Heart right ventricle (tissue), 16 donors: Measurements from ENCODE around the gene LMO7. TPM values are rescaled to one million over a fixed set of nuclear protein-coding genes. Genes with fewer than 3 reads are reported as not detected.
A peak's percentile ranks its signal among the peaks of the same experiment; 100 is the strongest.

Experiments used
- ATAC-seq, 8 donors: fragments of 200-7000 bp; cut with Tn5 transposase; one replicate each; pipeline ENCODE4 v1.9.1; 2020; ENCODE audit warnings: mild to moderate bottlenecking in 8 of 8, moderate library complexity in 8 of 8, moderate number of reproducible peaks in 1 of 8
- DNase-seq, 2 donors: peaks; one replicate each; pipeline ENCODE4 v3.0.0-alpha.2; 2020
- H3K27ac ChIP-seq, 10 donors: fragments of 200-600 bp; sonication (generic) in 2 of 10; one replicate each; pipeline versions ENCODE4 v1.5.0 to v1.8.0; 2020 to 2022; ENCODE audit warnings: mild to moderate bottlenecking in 3 of 10
- H3K27me3 ChIP-seq, 7 donors: fragments of 200-600 bp; one replicate each; pipeline ENCODE4 v1.8.0; 2021 to 2022; ENCODE audit warnings: mild to moderate bottlenecking in 2 of 7
- H3K36me3 ChIP-seq, 9 donors: fragments of 200-600 bp; sonication (generic) in 1 of 9; one replicate each; pipeline versions ENCODE4 v1.5.0 to v1.8.0; 2020 to 2022; ENCODE audit warnings: mild to moderate bottlenecking in 2 of 9
- H3K4me1 ChIP-seq, 9 donors: fragments of 200-600 bp; sonication (generic) in 1 of 9; one replicate each; pipeline versions ENCODE4 v1.5.0 to v1.8.0; 2020 to 2022; ENCODE audit warnings: mild to moderate bottlenecking in 4 of 9
- H3K4me3 ChIP-seq, 10 donors: fragments of 200-600 bp; sonication (generic) in 2 of 10; one replicate each; pipeline versions ENCODE4 v1.5.0 to v1.8.0; 2020 to 2022; ENCODE audit warnings: mild to moderate bottlenecking in 7 of 10, moderate library complexity in 2 of 10
- H3K9me3 ChIP-seq, 11 donors: fragments of 200-600 bp in 10 of 11; sonication (generic) in 2 of 11; one replicate each; pipeline versions ENCODE4 v1.5.0 to v1.8.0; 2013 to 2022; ENCODE audit warnings: mild to moderate bottlenecking in 2 of 11, control low read depth in 1 of 11, moderate library complexity in 1 of 11
- CTCF ChIP-seq, 9 donors: fragments of 200-600 bp; sonication (generic) in 2 of 9; IDR thresholded peaks; one replicate each; pipeline versions ENCODE4 v1.5.0 to v1.8.0; 2021 to 2022; ENCODE audit warnings: antibody characterized with exemption in 9 of 9, mild to moderate bottlenecking in 5 of 9, moderate library complexity in 1 of 9
- WGBS, 2 donors: extraction: QIAGEN DNeasy Blood & Tissue Kit; methylation state at CpG; one replicate each; pipeline ENCODE4 v1.1.7; 2013; ENCODE audit warnings: inconsistent platforms in 1 of 2; 5-methylcytosine and 5-hydroxymethylcytosine counted together
- intact Hi-C, 10 donors: fragments of 100-400 bp; cut with DNase I; formaldehyde crosslinking; loops; one replicate each; pipeline versions ENCODE4 v1.11.1 to v1.14.2; 2022
- long read RNA-seq, 3 donors: library from polyadenylated mRNA; unstranded; transcript quantifications; one replicate each; pipeline ENCODE4 v2.0.0, GENCODE V29; 2020 to 2021
- polyA plus RNA-seq, 2 donors: library from polyadenylated mRNA; stranded (reverse); fragments of 200-250 nt; gene quantifications; one replicate each; pipeline ENCODE4 v1.2.3, GENCODE V29; 2013
- total RNA-seq, 10 donors: library from RNA; stranded (reverse); fragmentation: NEBNext Ultra II Directional in 3 of 10; extraction: Animal tissue kit (Norgen Biotek cat#: 25700) in 3 of 10; gene quantifications; one replicate each; pipeline versions ENCODE4 v1.2.1 to v1.2.4, GENCODE V29; 2021 to 2023
- donor health status: Arrhythmogenic right ventricular cardiomyopathy.
- donor health status: ischemic (EF 13 %, LVEDD 7.1; RV severe dilation, severe dysfunction).
- donor health status: healthy with polysubstance abuse.
- donor health status: DM: no; HTN: yes; CAD: no.
- donor health status: DM: no; HTN: no; CAD: no.
- donor health status: ischemic (EF 25% LVEDD 6.9; RV normal size, moderate dysfunction).
- donor health status: ischemic (EF 25% LVEDD 5.7; RV mildly dilated, moderate dysfunction).
- donor health status: healthy.
- donor health status: DM: yes; HTN: yes; CAD: no.
- donor health status: Ischemic cardiomyopathy.
- donor health status: ischemic (EF 35%, LVEDD 5.7; RV mildly dilated, moderate dysfunction).
- donor health status: nonischemic (EF 11% LVEDD 7.7; RV severe dilation, severe dysfunction).
- donor health status: DM: yes; HTN: yes; CAD: no.
- donor health status: PGD.
- donor health status: ischemic (EF 29% LVEDD 5.4; RV normal size, mild dysfunction).
- donor health status: nonischemic (EF 23%, LVEDD 6.1; RV moderate dilation, normal function).

LMO7 gene
- total RNA-seq (100 to 1,000 TPM; 302 to 600 (median 511) TPM), polyA plus RNA-seq (100 to 1,000 TPM; 147 to 307 TPM)
- long read RNA-seq, donor 1, transcript LMO7-222 (2 exons, 599 nt), result major isoform, 7 of 97 reads
- long read RNA-seq, donor 1, partial matches to known transcripts, result 62 of 97 reads
- long read RNA-seq, donor 1, other reads (novel, unspliced or antisense), result 26 of 97 reads
- long read RNA-seq, donor 2, transcript LMO7-222 (2 exons, 599 nt), result major isoform, 5 of 99 reads
- long read RNA-seq, donor 2, partial matches to known transcripts, result 64 of 99 reads
- long read RNA-seq, donor 2, other reads (novel, unspliced or antisense), result 23 of 99 reads
- long read RNA-seq, donor 3, partial matches to known transcripts, result 201 of 254 reads
- long read RNA-seq, donor 3, other reads (novel, unspliced or antisense), result 53 of 254 reads

- no peak for TF ChIP-seq CTCF (IDR thresholded peaks at IDR 0.05)
- ATAC-seq (peak; percentile 62 to 89 (median 76)), DNase-seq (peak; percentile 37 to 61)
- H3K4me3 ChIP-seq, result peak within 1 kb of the TSS; percentile 50 to 77 (median 71)
- H3K27ac ChIP-seq, result peak within 1 kb of the TSS in 6 of 10 donors; percentile 41 to 71 (median 58)
- H3K9me3 ChIP-seq, result no peaks in the 10 kb centered on the region
- 0 to 1% methylated on average over 66 to 76 of the region's 76 CpGs for WGBS, 2 donors
- H3K27me3 ChIP-seq, result peaks cover 0 to 37% (median 0%) of the 10 kb centered on the region in 7 donors
- H3K4me1 ChIP-seq, result peaks cover 4 to 26% (median 8%) of the 10 kb centered on the region in 9 donors
- H3K36me3 ChIP-seq, result no peaks in the 10 kb centered on the region
- intact Hi-C loops, result no loop called here
Measured at GRCh38 chr13:75635828-75636435, at the start of gene LMO7. Gene LMO7 (plus strand): TSS chr13:75636330. CDS start chr13:75636658, 328 bp downstream.

GRCh38 chr13:75587679-75588078 is 48.5 kb upstream of the LMO7 start:
- intact Hi-C loops, result loop anchor here in 1 of 10 donors (5.0 kb wide), 1 partner anchor 590 kb away; no protein-coding TSS in a partner anchor
- Histone ChIP-seq H3K27me3 (no peaks in the 10 kb centered on the region), H3K27ac (no peak overlapping the region), H3K4me3 (no peak overlapping the region), H3K4me1 (no peaks in the 10 kb centered on the region), H3K9me3 (peaks cover 0 to 20% (median 0%) of the 10 kb centered on the region in 11 donors), H3K36me3 (peaks cover 0 to 58% (median 3%) of the 10 kb centered on the region in 9 donors)
- TF ChIP-seq CTCF (IDR thresholded peaks at IDR 0.05), result no peak
- WGBS, 2 donors, result 71 to 87% methylated on average over 1 of the region's 1 CpG
- DNase-seq (no peak), ATAC-seq (no peak)

GRCh38 chr13:75596657-75597182 is 39.4 kb upstream of the LMO7 start:
- H3K4me3 ChIP-seq, result no peak overlapping the region
- peaks cover 0 to 12% (median 0%) of the 10 kb centered on the region in 9 donors for H3K4me1 ChIP-seq
- no peak overlapping the region for H3K27ac ChIP-seq
- DNase-seq (no peak), ATAC-seq (no peak)
- H3K27me3 ChIP-seq, result no peaks in the 10 kb centered on the region
- H3K9me3 ChIP-seq, result peaks cover 0 to 6% (median 0%) of the 10 kb centered on the region in 11 donors
- H3K36me3 ChIP-seq, result peaks cover 0 to 45% (median 0%) of the 10 kb centered on the region in 9 donors
- no peak for TF ChIP-seq CTCF (IDR thresholded peaks at IDR 0.05)
- WGBS, 2 donors, result 41 to 52% methylated on average over 1 of the region's 1 CpG
- intact Hi-C loops, result no loop called here

GRCh38 chr13:75600371-75600770 is 35.8 kb upstream of the LMO7 start:
- Histone ChIP-seq H3K27me3 (no peaks in the 10 kb centered on the region), H3K36me3 (peaks cover 0 to 36% (median 0%) of the 10 kb centered on the region in 9 donors), H3K4me1 (peaks cover 0 to 12% (median 0%) of the 10 kb centered on the region in 9 donors), H3K9me3 (peaks cover 0 to 6% (median 0%) of the 10 kb centered on the region in 11 donors), H3K4me3 (no peak overlapping the region), H3K27ac (no peak overlapping the region)
- no peak for TF ChIP-seq CTCF (IDR thresholded peaks at IDR 0.05)
- DNase-seq (no peak), ATAC-seq (peak in 4 of 8 donors; percentile 52 to 70 (median 63))
- 35 to 40% methylated on average over 4 of the region's 4 CpGs for WGBS, 2 donors
- intact Hi-C loops, result no loop called here
